HCT116 (cell line): ENCODE results near the gene NOTCH1. TPM values are rescaled to one million over a fixed set of nuclear protein-coding genes. Genes with fewer than 3 reads are reported as not detected.

Experiments
- ATAC-seq: fragments of 200-7000 bp; cut with Tn5 transposase; 2 replicates; pipeline ENCODE4 v1.9.1; 2020; ENCODE audit warnings: mild to moderate bottlenecking, moderate library complexity
- BruUV-seq: library from RNA; stranded (reverse); fragments of 400-500 nt; replicated peaks from 2 replicates; lab custom pipeline; 2021; lab: Mats Ljungman, UMichigan
- CTCF ChIA-PET: fragments of 300-600 bp; sonication (Branson Sonifier 250); formaldehyde crosslinking; loops from one replicate; lab custom pipeline; 2021; ENCODE audit warnings: antibody characterized with exemption; lab: Charles Lee
- POLR2A ChIA-PET: fragments of 300-600, 350-600 bp; sonication (Branson Sonifier 250); formaldehyde crosslinking; loops from one replicate; lab custom pipeline; 2021; ENCODE audit warnings: antibody characterized with exemption; lab: Charles Lee
- RAD21 ChIA-PET, 2 experiments: fragments of 300-600 bp; sonication (Branson Sonifier 250); formaldehyde crosslinking; loops; one replicate each; lab custom pipeline; 2023; ENCODE audit warnings: low total read pairs in 2 of 2; ENCODE audit not compliant: uncharacterized antibody in 2 of 2, unreplicated experiment in 2 of 2, low non-redundant PET in 1 of 2; lab: Charles Lee
- DNase-seq: peaks from one replicate; pipeline ENCODE4 v3.0.0-alpha.2; 2010; ENCODE audit warnings: low read depth, low spot score
- H2AFZ ChIP-seq: fragments of 200-600 bp; shearing (Covaris generic), sonication (generic); 2 replicates; pipeline ENCODE4 v1.6.1; 2017; ENCODE audit warnings: low read depth, mixed run types, mixed read lengths, antibody characterized with exemption, low read length; ENCODE audit not compliant: poor library complexity, severe bottlenecking
- H3K27ac ChIP-seq: 2 replicates; pipeline ENCODE4 v1.5.1; 2012; ENCODE audit warnings: low read depth, low read length
- H3K27me3 ChIP-seq: fragments of 200-600 bp; sonication (generic); 2 replicates; pipeline ENCODE4 v1.6.1; 2016; ENCODE audit warnings: mixed run types, low read length, mixed read lengths; ENCODE audit not compliant: insufficient read depth
- H3K36me3 ChIP-seq, 2 experiments: fragments of 200-500 bp in 1 of 2; fragments of 200-600 bp in 1 of 2; sonication (Bioruptor generic) in 1 of 2; sonication (generic) in 1 of 2; 2 replicates each; pipeline versions ENCODE4 v1.5.1 to v1.6.1; 2014 to 2016; ENCODE audit warnings: low read length in 2 of 2, inconsistent platforms in 1 of 2, mixed read lengths in 1 of 2, mixed run types in 1 of 2; ENCODE audit not compliant: insufficient read depth in 2 of 2, control insufficient read depth in 1 of 2
- H3K4me1 ChIP-seq, 2 experiments: fragments of 200-600 bp in 1 of 2; sonication (generic) in 1 of 2; 2 replicates each; pipeline versions ENCODE4 v1.5.1 to v1.6.1; 2012 to 2017; ENCODE audit warnings: low read length in 2 of 2, inconsistent platforms in 1 of 2, mild to moderate bottlenecking in 1 of 2, mixed read lengths in 1 of 2, mixed run types in 1 of 2, moderate library complexity in 1 of 2; ENCODE audit not compliant: insufficient read depth in 2 of 2, control insufficient read depth in 1 of 2
- H3K4me2 ChIP-seq: fragments of 200-600 bp; sonication (generic); 2 replicates; pipeline ENCODE4 v1.6.1; 2017; ENCODE audit warnings: mixed run types, low read length, mixed read lengths
- H3K4me3 ChIP-seq, 2 experiments: fragments of 200-600 bp in 1 of 2; sonication (generic) in 1 of 2; replicated peaks in 1 of 2; 2 replicates each; pipeline ENCODE4 v1.5.1; 2011 to 2016; ENCODE audit warnings: low read length in 2 of 2, control low read depth in 1 of 2, low read depth in 1 of 2, mild to moderate bottlenecking in 1 of 2, mixed read lengths in 1 of 2, mixed run types in 1 of 2
- H3K79me2 ChIP-seq: fragments of 200-600 bp; sonication (generic); 2 replicates; pipeline ENCODE4 v1.6.1; 2017; ENCODE audit warnings: mild to moderate bottlenecking, mixed run types, low read length, moderate library complexity, mixed read lengths; ENCODE audit not compliant: insufficient read depth
- H3K9ac ChIP-seq: fragments of 200-600 bp; sonication (generic); 2 replicates; pipeline ENCODE4 v1.6.1; 2016; ENCODE audit warnings: low read length, mixed read lengths
- H3K9me2 ChIP-seq: fragments of 200-600 bp; sonication (generic), shearing (Covaris generic); 2 replicates; pipeline ENCODE4 v1.6.1; 2017; ENCODE audit warnings: mixed run types, mild to moderate bottlenecking, moderate library complexity; ENCODE audit not compliant: insufficient read depth
- H3K9me3 ChIP-seq, 2 experiments: fragments of 200-500 bp in 1 of 2; fragments of 200-600 bp in 1 of 2; sonication (Bioruptor generic) in 1 of 2; sonication (generic) in 1 of 2; 2 replicates each; pipeline ENCODE4 v1.6.1; 2014 to 2017; ENCODE audit warnings: low read length in 2 of 2, mixed read lengths in 2 of 2, inconsistent platforms in 1 of 2, low read depth in 1 of 2, mild to moderate bottlenecking in 1 of 2, mixed run types in 1 of 2, moderate library complexity in 1 of 2; ENCODE audit not compliant: control insufficient read depth in 1 of 2, insufficient read depth in 1 of 2
- H4K20me1 ChIP-seq: fragments of 200-600 bp; sonication (generic), shearing (Covaris generic); 2 replicates; pipeline ENCODE4 v1.6.1; 2017; ENCODE audit warnings: mixed run types, mild to moderate bottlenecking, moderate library complexity; ENCODE audit not compliant: insufficient read depth
- CBX3 ChIP-seq: IDR thresholded peaks from 2 replicates; pipeline ENCODE4 v1.6.1; 2012; ENCODE audit warnings: low read depth
- CEBPB ChIP-seq: IDR thresholded peaks from 2 replicates; pipeline ENCODE4 v1.6.1; 2012; ENCODE audit warnings: low read depth
- ELF1 ChIP-seq: IDR thresholded peaks from 2 replicates; pipeline ENCODE4 v1.6.1; 2012; ENCODE audit warnings: low read depth, borderline replicate concordance
- FOSL1 ChIP-seq: IDR thresholded peaks from 2 replicates; pipeline ENCODE4 v1.6.1; 2012; ENCODE audit warnings: low read depth
- RAD21 ChIP-seq: IDR thresholded peaks from 2 replicates; pipeline ENCODE4 v1.6.1; 2012; ENCODE audit warnings: low read depth, mild to moderate bottlenecking
- SP1 ChIP-seq: IDR thresholded peaks from 2 replicates; pipeline ENCODE4 v1.6.1; 2012; ENCODE audit warnings: low read depth
- SRF ChIP-seq: IDR thresholded peaks from 2 replicates; pipeline ENCODE4 v1.6.1; 2012; ENCODE audit warnings: low read depth
- TCF7L2 ChIP-seq: IDR thresholded peaks from 2 replicates; pipeline ENCODE4 v1.7.0; 2011; ENCODE audit warnings: borderline replicate concordance, inconsistent platforms; ENCODE audit not compliant: insufficient read depth, insufficient read length; ENCODE audit errors: extremely low read depth
- YY1 ChIP-seq: IDR thresholded peaks from 2 replicates; pipeline ENCODE4 v1.6.1; 2011; ENCODE audit warnings: low read length, low read depth, moderate library complexity, mild to moderate bottlenecking; ENCODE audit not compliant: insufficient replicate concordance; ENCODE audit errors: extremely low read depth
- ZFX ChIP-seq: fragments of 450-650 bp; IDR thresholded peaks from 2 replicates; pipeline ENCODE4 v1.6.1; 2017
- intact Hi-C: fragments of 100-400 bp; cut with micrococcal nuclease; formaldehyde crosslinking; loops from 2 replicates; pipeline ENCODE4 v1.10.0; 2022
- total RNA-seq: library from RNA; stranded (reverse); gene quantifications from one replicate; pipeline ENCODE4 v1.2.1, GENCODE V29; 2021; ENCODE audit not compliant: unreplicated experiment
- TF ChIP-seq, protein P1 (sequence below), 3 experiments: fragments of 200-600 bp in 1 of 3; sonication (generic) in 1 of 3; IDR thresholded peaks in 2 of 3; conservative IDR thresholded peaks in 1 of 3; 2 replicates each; pipeline ENCODE4 v1.5.1; 2012 to 2017; ENCODE audit warnings: low read depth in 2 of 3, low read length in 2 of 3, antibody characterized with exemption in 1 of 3, borderline replicate concordance in 1 of 3, control low read depth in 1 of 3, mild to moderate bottlenecking in 1 of 3, mixed read lengths in 1 of 3, mixed run types in 1 of 3, moderate library complexity in 1 of 3; ENCODE audit not compliant: insufficient read depth in 1 of 3
- TF ChIP-seq, protein P2 (sequence below): IDR thresholded peaks from 2 replicates; pipeline ENCODE4 v1.6.1; 2012; ENCODE audit warnings: low read depth

The NOTCH1 gene
- total RNA-seq, 1 experiment from 2014 or later, result 36.2 TPM

DNA sequence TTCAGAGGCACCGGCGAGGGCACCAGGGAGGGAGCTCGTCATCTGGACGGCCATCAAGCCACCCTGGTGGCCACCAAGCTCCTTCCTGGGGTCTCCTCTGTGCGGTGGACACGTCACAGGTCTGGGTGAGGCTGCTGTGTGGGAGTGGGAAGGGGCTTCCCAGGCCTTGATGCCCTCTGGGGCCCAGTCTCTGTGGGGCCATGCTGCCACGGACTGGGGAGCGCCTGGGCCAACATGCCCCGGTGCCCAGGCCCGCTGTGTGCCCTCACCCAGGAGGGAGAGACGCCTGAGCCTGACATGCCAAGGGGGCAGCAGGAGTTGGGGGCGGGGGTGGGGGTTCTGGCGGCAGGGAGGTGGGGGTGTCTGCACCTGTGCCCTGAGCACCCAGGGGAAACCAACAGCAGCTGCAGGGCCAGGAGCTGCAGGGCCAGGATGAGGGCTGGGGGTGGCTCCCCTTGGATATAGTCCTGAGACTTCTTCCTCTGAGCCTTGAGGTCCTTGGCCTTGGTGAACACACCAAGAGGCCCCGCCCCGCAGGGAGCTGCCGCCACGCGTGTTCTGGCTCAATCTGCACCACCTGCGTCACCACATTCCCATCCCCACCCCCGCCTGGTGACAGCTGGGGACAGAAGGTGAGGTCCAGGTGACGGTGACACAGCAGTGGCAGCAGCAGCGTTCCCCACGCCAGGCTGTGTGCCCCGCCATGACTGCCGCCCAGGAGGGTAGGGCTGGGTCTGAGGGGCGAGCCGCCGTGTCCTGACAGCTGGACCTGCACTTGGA is 47.7 kb downstream of the NOTCH1 start (continued):
- TF ChIP-seq, protein P1, sequence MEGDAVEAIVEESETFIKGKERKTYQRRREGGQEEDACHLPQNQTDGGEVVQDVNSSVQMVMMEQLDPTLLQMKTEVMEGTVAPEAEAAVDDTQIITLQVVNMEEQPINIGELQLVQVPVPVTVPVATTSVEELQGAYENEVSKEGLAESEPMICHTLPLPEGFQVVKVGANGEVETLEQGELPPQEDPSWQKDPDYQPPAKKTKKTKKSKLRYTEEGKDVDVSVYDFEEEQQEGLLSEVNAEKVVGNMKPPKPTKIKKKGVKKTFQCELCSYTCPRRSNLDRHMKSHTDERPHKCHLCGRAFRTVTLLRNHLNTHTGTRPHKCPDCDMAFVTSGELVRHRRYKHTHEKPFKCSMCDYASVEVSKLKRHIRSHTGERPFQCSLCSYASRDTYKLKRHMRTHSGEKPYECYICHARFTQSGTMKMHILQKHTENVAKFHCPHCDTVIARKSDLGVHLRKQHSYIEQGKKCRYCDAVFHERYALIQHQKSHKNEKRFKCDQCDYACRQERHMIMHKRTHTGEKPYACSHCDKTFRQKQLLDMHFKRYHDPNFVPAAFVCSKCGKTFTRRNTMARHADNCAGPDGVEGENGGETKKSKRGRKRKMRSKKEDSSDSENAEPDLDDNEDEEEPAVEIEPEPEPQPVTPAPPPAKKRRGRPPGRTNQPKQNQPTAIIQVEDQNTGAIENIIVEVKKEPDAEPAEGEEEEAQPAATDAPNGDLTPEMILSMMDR (IDR thresholded peaks at IDR 0.05 in 2 of 3, conservative IDR thresholded peaks at IDR 0.05 in 1 of 3; ENCODE audit: borderline replicate concordance in 1 of 3, insufficient read depth in 1 of 3, low read depth in 2 of 3, low read length in 2 of 3), result no peak
- TF ChIP-seq SRF, result no peak

DNA sequence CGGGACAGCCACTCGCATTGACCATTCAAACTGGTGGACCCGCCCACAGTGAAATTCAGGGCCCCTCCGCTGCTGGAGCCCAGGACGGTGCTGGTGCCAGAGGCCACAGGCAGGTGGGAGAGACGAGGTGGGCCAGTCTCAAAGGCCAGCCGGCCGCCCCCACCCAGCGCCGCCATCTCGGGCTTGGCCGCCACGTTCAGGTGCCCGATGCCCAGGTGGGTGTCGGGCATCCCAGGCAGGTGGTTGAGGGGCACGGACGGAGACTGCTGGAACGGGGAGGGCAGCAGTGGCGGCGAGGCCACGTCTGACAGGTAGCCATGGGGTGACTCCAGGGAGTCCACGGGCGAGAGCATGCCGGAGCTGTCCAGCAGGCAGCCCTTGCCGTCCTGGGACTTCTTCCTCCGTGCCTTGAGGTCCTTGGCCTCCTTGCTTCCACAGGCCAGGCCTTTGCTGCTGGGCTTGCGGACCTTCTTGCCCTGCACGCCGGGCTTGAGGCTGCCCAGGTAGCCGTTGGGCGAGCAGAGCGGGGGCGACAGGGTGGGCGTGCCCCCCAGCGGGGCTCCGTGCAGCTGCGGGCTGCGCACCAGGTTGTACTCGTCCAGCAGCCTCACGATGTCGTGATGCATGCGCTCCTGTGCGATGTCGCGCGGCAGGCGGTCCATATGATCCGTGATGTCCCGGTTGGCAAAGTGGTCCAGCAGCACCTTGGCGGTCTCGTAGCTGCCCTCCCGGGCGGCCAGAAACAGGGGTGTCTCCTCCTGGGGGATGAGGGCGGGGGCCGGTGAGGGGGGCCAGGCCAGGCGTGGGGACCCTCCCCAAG is 48.8 kb downstream of the NOTCH1 start:
- POLR2A ChIA-PET, result no interaction called here
- BruUV-seq, result no TSS peak
- Histone ChIP-seq H3K9me3 (no peaks in the 10 kb centered on the region), H2AFZ (no peak overlapping the region), H3K9ac (no peak overlapping the region), H3K27me3 (no peaks in the 10 kb centered on the region), H3K27ac (no peak overlapping the region), H3K4me2 (no peak overlapping the region), H3K9me2 (no peaks in the 10 kb centered on the region), H3K4me1 (no peaks in the 10 kb centered on the region), H3K4me3 (no peak overlapping the region), H3K79me2 (no peaks in the 10 kb centered on the region), H4K20me1 (no peaks in the 10 kb centered on the region), H3K36me3 (peaks cover 8 to 14% of the 10 kb centered on the region in 2 experiments; a peak in 3 of 4 replicates)
- ATAC-seq (no peak), DNase-seq (no peak)
- intact Hi-C loops, result no loop called here
- CTCF ChIA-PET, result no interaction called here
- RAD21 ChIA-PET, result no interaction called here
- no peak for TF ChIP-seq SP1
- TF ChIP-seq RAD21, result no peak
- TF ChIP-seq YY1, result no peak
- TF ChIP-seq CEBPB, result no peak
- no peak for TF ChIP-seq FOSL1
- no peak for TF ChIP-seq CBX3
- no peak for TF ChIP-seq ELF1
- no peak for TF ChIP-seq TCF7L2
- TF ChIP-seq, protein P1 (IDR thresholded peaks at IDR 0.05 in 2 of 3, conservative IDR thresholded peaks at IDR 0.05 in 1 of 3; ENCODE audit: borderline replicate concordance in 1 of 3, insufficient read depth in 1 of 3, low read depth in 2 of 3, low read length in 2 of 3), result no peak
- TF ChIP-seq ZFX, result no peak
- TF ChIP-seq, protein P2, sequence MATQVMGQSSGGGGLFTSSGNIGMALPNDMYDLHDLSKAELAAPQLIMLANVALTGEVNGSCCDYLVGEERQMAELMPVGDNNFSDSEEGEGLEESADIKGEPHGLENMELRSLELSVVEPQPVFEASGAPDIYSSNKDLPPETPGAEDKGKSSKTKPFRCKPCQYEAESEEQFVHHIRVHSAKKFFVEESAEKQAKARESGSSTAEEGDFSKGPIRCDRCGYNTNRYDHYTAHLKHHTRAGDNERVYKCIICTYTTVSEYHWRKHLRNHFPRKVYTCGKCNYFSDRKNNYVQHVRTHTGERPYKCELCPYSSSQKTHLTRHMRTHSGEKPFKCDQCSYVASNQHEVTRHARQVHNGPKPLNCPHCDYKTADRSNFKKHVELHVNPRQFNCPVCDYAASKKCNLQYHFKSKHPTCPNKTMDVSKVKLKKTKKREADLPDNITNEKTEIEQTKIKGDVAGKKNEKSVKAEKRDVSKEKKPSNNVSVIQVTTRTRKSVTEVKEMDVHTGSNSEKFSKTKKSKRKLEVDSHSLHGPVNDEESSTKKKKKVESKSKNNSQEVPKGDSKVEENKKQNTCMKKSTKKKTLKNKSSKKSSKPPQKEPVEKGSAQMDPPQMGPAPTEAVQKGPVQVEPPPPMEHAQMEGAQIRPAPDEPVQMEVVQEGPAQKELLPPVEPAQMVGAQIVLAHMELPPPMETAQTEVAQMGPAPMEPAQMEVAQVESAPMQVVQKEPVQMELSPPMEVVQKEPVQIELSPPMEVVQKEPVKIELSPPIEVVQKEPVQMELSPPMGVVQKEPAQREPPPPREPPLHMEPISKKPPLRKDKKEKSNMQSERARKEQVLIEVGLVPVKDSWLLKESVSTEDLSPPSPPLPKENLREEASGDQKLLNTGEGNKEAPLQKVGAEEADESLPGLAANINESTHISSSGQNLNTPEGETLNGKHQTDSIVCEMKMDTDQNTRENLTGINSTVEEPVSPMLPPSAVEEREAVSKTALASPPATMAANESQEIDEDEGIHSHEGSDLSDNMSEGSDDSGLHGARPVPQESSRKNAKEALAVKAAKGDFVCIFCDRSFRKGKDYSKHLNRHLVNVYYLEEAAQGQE, result no peak
